Liver (tissue), 9 donors: Measurements from ENCODE around the gene TRDN. TPM values are rescaled to one million over a fixed set of nuclear protein-coding genes. Genes with fewer than 3 reads are reported as not detected.

ENCODE experiments used
- DNase-seq: peaks from one replicate; pipeline ENCODE4 v3.0.0-alpha.2; 2017; ENCODE audit warnings: low spot score
- H3K27ac ChIP-seq, 2 donors: one replicate each; pipeline ENCODE4 v1.7.0; 2013; ENCODE audit warnings: inconsistent platforms in 2 of 2, low read length in 2 of 2, control low read depth in 1 of 2, low read depth in 1 of 2, mild to moderate bottlenecking in 1 of 2
- H3K27me3 ChIP-seq, 4 donors: one replicate each; pipeline versions ENCODE4 v1.6.1 to v1.7.0; 2013; ENCODE audit warnings: low read length in 3 of 4, inconsistent platforms in 1 of 4, mild to moderate bottlenecking in 1 of 4, moderate library complexity in 1 of 4; ENCODE audit not compliant: control insufficient read depth in 4 of 4, insufficient read depth in 4 of 4
- H3K36me3 ChIP-seq, 4 donors: one replicate each; pipeline versions ENCODE4 v1.6.1 to v1.7.0; 2013; ENCODE audit warnings: low read length in 3 of 4, mild to moderate bottlenecking in 3 of 4, low read depth in 1 of 4, moderate library complexity in 1 of 4; ENCODE audit not compliant: control insufficient read depth in 4 of 4, insufficient read depth in 3 of 4
- H3K4me1 ChIP-seq, 4 donors: one replicate each; pipeline versions ENCODE4 v1.6.1 to v1.7.0; 2013; ENCODE audit warnings: low read length in 3 of 4, mild to moderate bottlenecking in 3 of 4, moderate library complexity in 1 of 4; ENCODE audit not compliant: control insufficient read depth in 4 of 4, insufficient read depth in 4 of 4
- H3K4me3 ChIP-seq, 3 donors: one replicate each; pipeline versions ENCODE4 v1.6.1 to v1.7.0; 2013; ENCODE audit warnings: low read length in 3 of 3, control low read depth in 1 of 3, low read depth in 1 of 3, mild to moderate bottlenecking in 1 of 3
- H3K9ac ChIP-seq, 2 donors: one replicate each; pipeline ENCODE4 v1.7.0; 2013; ENCODE audit warnings: low read length in 2 of 2, mild to moderate bottlenecking in 2 of 2, moderate library complexity in 2 of 2, control low read depth in 1 of 2, low read depth in 1 of 2
- H3K9me3 ChIP-seq, 4 donors: one replicate each; pipeline versions ENCODE4 v1.6.1 to v1.7.0; 2013; ENCODE audit warnings: low read length in 3 of 4; ENCODE audit not compliant: control insufficient read depth in 4 of 4
- EGR1 ChIP-seq, 2 donors: IDR thresholded peaks; 2 replicates each; pipeline ENCODE4 v1.6.1; 2016 to 2018; ENCODE audit warnings: antibody characterized with exemption in 2 of 2, low read depth in 2 of 2
- FOXA1 ChIP-seq: IDR thresholded peaks from 2 replicates; pipeline ENCODE4 v1.6.1; 2016; ENCODE audit warnings: antibody characterized with exemption
- FOXA2 ChIP-seq: IDR thresholded peaks from 2 replicates; pipeline ENCODE4 v1.6.1; 2016; ENCODE audit warnings: antibody characterized with exemption
- GABPA ChIP-seq, 2 donors: IDR thresholded peaks in 1 of 2; conservative IDR thresholded peaks in 1 of 2; 2 replicates each; pipeline ENCODE4 v1.6.1; 2016; ENCODE audit warnings: antibody characterized with exemption in 2 of 2, mild to moderate bottlenecking in 1 of 2, moderate library complexity in 1 of 2
- HNF4A ChIP-seq, 2 donors: conservative IDR thresholded peaks; 2 replicates each; pipeline ENCODE4 v1.6.1; 2016; ENCODE audit warnings: antibody characterized with exemption in 2 of 2, mild to moderate bottlenecking in 2 of 2
- HNF4G ChIP-seq: IDR thresholded peaks from 2 replicates; pipeline ENCODE4 v1.6.1; 2016; ENCODE audit warnings: antibody characterized with exemption
- NR2F2 ChIP-seq: IDR thresholded peaks from 2 replicates; pipeline ENCODE4 v1.6.1; 2016; ENCODE audit warnings: antibody characterized with exemption
- RAD21 ChIP-seq, 2 donors: IDR thresholded peaks; 2 replicates each; pipeline ENCODE4 v1.6.1; 2016; ENCODE audit warnings: antibody characterized with exemption in 2 of 2, mild to moderate bottlenecking in 2 of 2
- RXRA ChIP-seq, 2 donors: IDR thresholded peaks; 2 replicates each; pipeline ENCODE4 v1.6.1; 2017 to 2018; ENCODE audit warnings: antibody characterized with exemption in 2 of 2, mild to moderate bottlenecking in 1 of 2
- SP1 ChIP-seq: IDR thresholded peaks from 2 replicates; pipeline ENCODE4 v1.6.1; 2018; ENCODE audit warnings: antibody characterized with exemption, mild to moderate bottlenecking
- YY1 ChIP-seq: IDR thresholded peaks from 2 replicates; pipeline ENCODE4 v1.6.1; 2016; ENCODE audit warnings: antibody characterized with exemption, mild to moderate bottlenecking
- WGBS: extraction: QIAGEN DNeasy Blood & Tissue Kit; methylation state at CpG from one replicate; pipeline ENCODE4 v1.1.7; 2013; 5-methylcytosine and 5-hydroxymethylcytosine counted together
- polyA plus RNA-seq, 2 donors: library from polyadenylated mRNA; stranded (reverse) in 1 of 2; unstranded in 1 of 2; fragments of 200-250 nt in 1 of 2; fragments of >200 nt in 1 of 2; fragmentation: Nextera tagmentation in 1 of 2; extraction: Ambion mirVana in 1 of 2; gene quantifications; one replicate each; pipeline versions ENCODE4 v1.2.1 to v1.2.3, GENCODE V29; 2013 to 2015
- total RNA-seq, 2 donors: library from RNA; depleted of rRNA; stranded (reverse); fragments of >200 nt; gene quantifications; one replicate each; pipeline ENCODE4 v1.2.3, GENCODE V29; 2014
- TF ChIP-seq, protein P1 (sequence below): IDR thresholded peaks from 2 replicates; pipeline ENCODE4 v1.6.1; 2016; ENCODE audit warnings: antibody characterized with exemption, mild to moderate bottlenecking
- TF ChIP-seq, protein P2 (sequence below): IDR thresholded peaks from 2 replicates; pipeline ENCODE4 v1.6.1; 2016; ENCODE audit warnings: antibody characterized with exemption
- TF ChIP-seq, protein P3 (sequence below): IDR thresholded peaks from 2 replicates; pipeline ENCODE4 v1.6.1; 2016; ENCODE audit warnings: antibody characterized with exemption
- TF ChIP-seq, protein P4 (sequence below): fragments of 150-350 bp; IDR thresholded peaks from 2 replicates; pipeline ENCODE4 v1.5.1; 2017; ENCODE audit warnings: improper control_type of control experiment, low read depth, low read length; ENCODE audit not compliant: missing input control
- TF ChIP-seq, protein P5 (sequence below): IDR thresholded peaks from 2 replicates; pipeline ENCODE4 v1.6.1; 2016; ENCODE audit warnings: antibody characterized with exemption
- donor health status: healthy.
- donor health status: healthy.
- donor health status: healthy.
- donor health status: healthy.
- donor health status: healthy.

Gene TRDN
- total and polyA plus RNA-seq, 4 donors, result 0.08 to 0.79 TPM; not detected in 2

DNA sequence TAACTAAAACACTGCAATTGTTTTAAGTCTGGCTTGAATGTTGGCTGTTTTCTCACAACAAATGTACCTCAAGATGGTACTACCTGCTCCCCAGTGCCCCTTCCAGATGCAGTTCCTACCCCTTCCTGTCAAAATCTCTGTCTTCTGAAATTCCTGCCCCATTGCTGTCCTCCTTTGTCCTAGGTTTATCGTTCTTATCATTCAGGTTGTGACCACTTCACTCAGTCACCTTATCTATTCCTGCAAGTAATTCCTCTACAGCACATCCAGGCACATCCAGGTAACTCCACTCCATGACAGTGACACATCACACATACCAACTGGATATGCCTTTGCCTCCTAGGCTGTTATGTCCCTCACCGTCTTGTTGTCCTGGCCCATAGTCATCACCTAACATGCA, 90.2 kb downstream of the TRDN start:
- Histone ChIP-seq H3K9ac (no peak overlapping the region), H3K4me3 (no peak overlapping the region), H3K9me3 (no peaks in the 10 kb centered on the region), H3K4me1 (no peaks in the 10 kb centered on the region), H3K27ac (no peak overlapping the region), H3K36me3 (no peaks in the 10 kb centered on the region), H3K27me3 (no peaks in the 10 kb centered on the region)
- TF ChIP-seq RXRA (IDR thresholded peaks at IDR 0.05) (no peak), HNF4A (conservative IDR thresholded peaks at IDR 0.05) (no peak), EGR1 (IDR thresholded peaks at IDR 0.05; ENCODE audit: low read depth in 2 of 2) (no peak), SP1 (no peak), NR2F2 (no peak), FOXA2 (no peak), HNF4G (no peak), FOXA1 (no peak), YY1 (no peak), RAD21 (IDR thresholded peaks at IDR 0.05) (no peak)
- TF ChIP-seq, protein P1, sequence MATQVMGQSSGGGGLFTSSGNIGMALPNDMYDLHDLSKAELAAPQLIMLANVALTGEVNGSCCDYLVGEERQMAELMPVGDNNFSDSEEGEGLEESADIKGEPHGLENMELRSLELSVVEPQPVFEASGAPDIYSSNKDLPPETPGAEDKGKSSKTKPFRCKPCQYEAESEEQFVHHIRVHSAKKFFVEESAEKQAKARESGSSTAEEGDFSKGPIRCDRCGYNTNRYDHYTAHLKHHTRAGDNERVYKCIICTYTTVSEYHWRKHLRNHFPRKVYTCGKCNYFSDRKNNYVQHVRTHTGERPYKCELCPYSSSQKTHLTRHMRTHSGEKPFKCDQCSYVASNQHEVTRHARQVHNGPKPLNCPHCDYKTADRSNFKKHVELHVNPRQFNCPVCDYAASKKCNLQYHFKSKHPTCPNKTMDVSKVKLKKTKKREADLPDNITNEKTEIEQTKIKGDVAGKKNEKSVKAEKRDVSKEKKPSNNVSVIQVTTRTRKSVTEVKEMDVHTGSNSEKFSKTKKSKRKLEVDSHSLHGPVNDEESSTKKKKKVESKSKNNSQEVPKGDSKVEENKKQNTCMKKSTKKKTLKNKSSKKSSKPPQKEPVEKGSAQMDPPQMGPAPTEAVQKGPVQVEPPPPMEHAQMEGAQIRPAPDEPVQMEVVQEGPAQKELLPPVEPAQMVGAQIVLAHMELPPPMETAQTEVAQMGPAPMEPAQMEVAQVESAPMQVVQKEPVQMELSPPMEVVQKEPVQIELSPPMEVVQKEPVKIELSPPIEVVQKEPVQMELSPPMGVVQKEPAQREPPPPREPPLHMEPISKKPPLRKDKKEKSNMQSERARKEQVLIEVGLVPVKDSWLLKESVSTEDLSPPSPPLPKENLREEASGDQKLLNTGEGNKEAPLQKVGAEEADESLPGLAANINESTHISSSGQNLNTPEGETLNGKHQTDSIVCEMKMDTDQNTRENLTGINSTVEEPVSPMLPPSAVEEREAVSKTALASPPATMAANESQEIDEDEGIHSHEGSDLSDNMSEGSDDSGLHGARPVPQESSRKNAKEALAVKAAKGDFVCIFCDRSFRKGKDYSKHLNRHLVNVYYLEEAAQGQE, result no peak
- TF ChIP-seq, protein P2, sequence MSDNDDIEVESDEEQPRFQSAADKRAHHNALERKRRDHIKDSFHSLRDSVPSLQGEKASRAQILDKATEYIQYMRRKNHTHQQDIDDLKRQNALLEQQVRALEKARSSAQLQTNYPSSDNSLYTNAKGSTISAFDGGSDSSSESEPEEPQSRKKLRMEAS, result no peak
- TF ChIP-seq, protein P3, sequence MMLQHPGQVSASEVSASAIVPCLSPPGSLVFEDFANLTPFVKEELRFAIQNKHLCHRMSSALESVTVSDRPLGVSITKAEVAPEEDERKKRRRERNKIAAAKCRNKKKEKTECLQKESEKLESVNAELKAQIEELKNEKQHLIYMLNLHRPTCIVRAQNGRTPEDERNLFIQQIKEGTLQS, result no peak
- TF ChIP-seq, protein P4, sequence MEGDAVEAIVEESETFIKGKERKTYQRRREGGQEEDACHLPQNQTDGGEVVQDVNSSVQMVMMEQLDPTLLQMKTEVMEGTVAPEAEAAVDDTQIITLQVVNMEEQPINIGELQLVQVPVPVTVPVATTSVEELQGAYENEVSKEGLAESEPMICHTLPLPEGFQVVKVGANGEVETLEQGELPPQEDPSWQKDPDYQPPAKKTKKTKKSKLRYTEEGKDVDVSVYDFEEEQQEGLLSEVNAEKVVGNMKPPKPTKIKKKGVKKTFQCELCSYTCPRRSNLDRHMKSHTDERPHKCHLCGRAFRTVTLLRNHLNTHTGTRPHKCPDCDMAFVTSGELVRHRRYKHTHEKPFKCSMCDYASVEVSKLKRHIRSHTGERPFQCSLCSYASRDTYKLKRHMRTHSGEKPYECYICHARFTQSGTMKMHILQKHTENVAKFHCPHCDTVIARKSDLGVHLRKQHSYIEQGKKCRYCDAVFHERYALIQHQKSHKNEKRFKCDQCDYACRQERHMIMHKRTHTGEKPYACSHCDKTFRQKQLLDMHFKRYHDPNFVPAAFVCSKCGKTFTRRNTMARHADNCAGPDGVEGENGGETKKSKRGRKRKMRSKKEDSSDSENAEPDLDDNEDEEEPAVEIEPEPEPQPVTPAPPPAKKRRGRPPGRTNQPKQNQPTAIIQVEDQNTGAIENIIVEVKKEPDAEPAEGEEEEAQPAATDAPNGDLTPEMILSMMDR, result no peak
- 50% methylated on average over 2 of the region's 2 CpGs for WGBS
- DNase-seq, result no peak

DNA sequence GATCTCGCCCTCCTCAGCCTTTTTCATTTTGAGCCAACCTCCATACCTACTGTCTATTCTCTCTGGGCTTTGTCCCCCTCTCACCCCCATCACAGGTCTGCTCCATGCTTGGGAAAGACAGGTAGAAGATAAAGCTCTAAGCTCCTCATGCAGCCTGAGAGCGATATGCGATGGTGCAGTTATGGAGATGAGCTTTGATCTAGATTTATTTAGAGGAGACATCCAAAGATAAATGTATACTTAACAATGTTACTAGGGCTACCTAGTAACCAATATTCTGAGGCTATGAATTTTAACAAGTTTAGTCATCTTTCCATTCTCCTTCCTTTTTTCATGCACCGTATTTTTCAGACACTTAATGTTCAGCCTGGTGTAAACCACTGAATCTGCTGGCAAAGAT, 95.3 kb downstream of the TRDN start:
- 77% methylated on average over 4 of the region's 4 CpGs for WGBS
- Histone ChIP-seq H3K9ac (no peak overlapping the region), H3K4me1 (no peaks in the 10 kb centered on the region), H3K27ac (no peak overlapping the region), H3K27me3 (no peaks in the 10 kb centered on the region), H3K4me3 (no peak overlapping the region), H3K9me3 (no peaks in the 10 kb centered on the region), H3K36me3 (no peaks in the 10 kb centered on the region)
- no peak for DNase-seq
- TF ChIP-seq HNF4G, result no peak
- TF ChIP-seq, protein P2, result no peak
- TF ChIP-seq HNF4A (conservative IDR thresholded peaks at IDR 0.05), result no peak
- no peak for TF ChIP-seq NR2F2
- TF ChIP-seq FOXA1, result no peak
- TF ChIP-seq, protein P5, sequence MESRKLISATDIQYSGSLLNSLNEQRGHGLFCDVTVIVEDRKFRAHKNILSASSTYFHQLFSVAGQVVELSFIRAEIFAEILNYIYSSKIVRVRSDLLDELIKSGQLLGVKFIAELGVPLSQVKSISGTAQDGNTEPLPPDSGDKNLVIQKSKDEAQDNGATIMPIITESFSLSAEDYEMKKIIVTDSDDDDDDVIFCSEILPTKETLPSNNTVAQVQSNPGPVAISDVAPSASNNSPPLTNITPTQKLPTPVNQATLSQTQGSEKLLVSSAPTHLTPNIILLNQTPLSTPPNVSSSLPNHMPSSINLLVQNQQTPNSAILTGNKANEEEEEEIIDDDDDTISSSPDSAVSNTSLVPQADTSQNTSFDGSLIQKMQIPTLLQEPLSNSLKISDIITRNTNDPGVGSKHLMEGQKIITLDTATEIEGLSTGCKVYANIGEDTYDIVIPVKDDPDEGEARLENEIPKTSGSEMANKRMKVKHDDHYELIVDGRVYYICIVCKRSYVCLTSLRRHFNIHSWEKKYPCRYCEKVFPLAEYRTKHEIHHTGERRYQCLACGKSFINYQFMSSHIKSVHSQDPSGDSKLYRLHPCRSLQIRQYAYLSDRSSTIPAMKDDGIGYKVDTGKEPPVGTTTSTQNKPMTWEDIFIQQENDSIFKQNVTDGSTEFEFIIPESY, result no peak
- TF ChIP-seq, protein P1, result no peak
- no peak for TF ChIP-seq GABPA (IDR thresholded peaks at IDR 0.05 in 1 of 2, conservative IDR thresholded peaks at IDR 0.05 in 1 of 2)
- TF ChIP-seq, protein P4, result no peak
